GM18505 (cell line): ENCODE results near the gene RBM44.
"Not testable (repeated sequence)": the region's sequence is repeated elsewhere in the genome, so short reads cannot be mapped to it uniquely, and the experiment has no call there.

Source experiments
- ATAC-seq: cut with Tn5 transposase; IDR thresholded peaks from one replicate; pipeline ENCODE4 v1.9.1; 2021; ENCODE audit not compliant: unreplicated experiment
- POLR2A ChIP-seq: IDR thresholded peaks from 4 replicates; pipeline ENCODE4 v1.6.1; 2011; ENCODE audit warnings: borderline replicate concordance; ENCODE audit not compliant: insufficient read depth, insufficient read length; ENCODE audit errors: extremely low read depth

The RBM44 gene

DNA sequence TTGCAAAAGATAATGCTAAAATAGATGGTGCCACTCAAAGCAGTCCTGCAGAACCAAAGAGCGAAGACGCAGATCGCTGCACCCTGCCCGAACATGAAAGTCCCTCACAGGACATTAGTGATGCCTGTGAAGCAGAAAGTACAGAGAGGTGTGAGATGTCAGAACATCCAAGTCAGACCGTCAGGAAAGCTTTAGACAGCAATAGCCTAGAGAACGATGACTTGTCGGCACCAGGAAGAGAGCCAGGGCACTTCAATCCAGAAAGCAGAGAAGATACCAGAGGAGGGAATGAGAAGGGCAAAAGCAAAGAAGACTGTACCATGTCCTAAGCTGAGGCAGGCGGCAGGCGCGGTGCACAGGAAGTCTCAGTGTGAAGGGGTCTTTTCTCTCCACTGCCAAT lies 34.8 kb upstream of the RBM44 start:
- ATAC-seq, result no peak
- TF ChIP-seq POLR2A, result no peak

DNA sequence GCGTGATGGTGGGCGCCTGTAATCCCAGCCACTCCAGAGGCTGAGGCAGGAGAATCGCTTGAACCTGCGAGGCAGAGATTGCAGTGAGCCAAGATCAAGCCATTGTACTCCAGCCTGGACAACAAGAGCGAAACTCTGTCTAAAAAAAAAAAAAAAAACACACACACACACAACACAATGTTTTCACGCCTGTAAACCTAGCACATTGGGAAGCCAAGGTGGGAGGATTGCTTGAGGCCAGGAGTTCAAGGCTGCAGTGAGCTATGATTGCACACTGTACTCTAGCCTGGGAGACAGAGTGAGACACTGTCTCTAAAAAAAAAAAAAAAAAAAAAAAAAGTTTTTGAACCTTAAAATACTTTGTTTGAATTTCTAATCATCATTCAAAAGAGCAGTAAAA lies 33.5 kb upstream of the RBM44 start:
- ATAC-seq, result not testable (repeated sequence)

- ATAC-seq, result no peak
- no peak for TF ChIP-seq POLR2A
These were observed 32.7 kb upstream of the RBM44 start for GRCh38 chr2:237765875-237766274.

DNA sequence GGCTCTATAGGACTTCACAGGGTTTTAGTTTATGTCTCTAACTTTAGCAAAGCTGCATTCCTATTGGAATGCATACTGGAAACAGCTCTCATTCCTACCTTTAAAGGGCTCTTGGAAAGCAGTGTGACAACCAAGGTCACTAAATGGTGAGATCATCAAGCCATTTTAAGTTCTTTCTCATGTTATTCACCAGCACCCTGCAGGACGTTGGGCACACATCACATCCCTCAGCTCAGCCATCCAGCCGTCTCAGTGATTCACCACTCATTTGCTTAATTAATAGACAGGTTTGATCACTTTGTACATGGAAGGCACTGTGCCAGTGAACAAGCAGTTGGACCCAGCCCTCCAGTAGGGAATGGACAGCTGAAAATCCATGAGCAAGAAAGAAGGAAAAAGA lies 32.2 kb upstream of the RBM44 start:
- no peak for TF ChIP-seq POLR2A
- no peak for ATAC-seq

DNA sequence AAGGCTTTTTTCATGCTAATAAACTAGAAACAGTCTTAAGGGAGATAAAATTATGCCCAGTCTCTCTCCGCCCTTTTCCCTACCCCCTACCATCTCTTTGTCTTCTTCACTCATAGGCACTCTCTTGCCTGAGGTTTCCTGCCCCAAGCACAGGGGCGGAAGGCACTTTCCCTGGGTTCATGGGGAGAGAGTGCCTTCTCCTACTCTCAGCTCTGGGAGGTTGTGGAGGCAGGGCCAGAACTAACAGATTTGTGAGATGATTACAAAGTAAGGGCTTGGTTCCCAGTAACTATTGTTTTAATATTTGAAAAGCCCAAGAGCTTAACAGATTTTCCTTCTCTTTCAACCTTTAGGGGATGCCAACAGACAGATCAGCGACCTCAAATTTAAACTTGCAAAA lies 26.1 kb upstream of the RBM44 start:
- no peak for TF ChIP-seq POLR2A
- ATAC-seq, result no peak

GRCh38 chr2:237773826-237774225 lies 24.8 kb upstream of the RBM44 start:
- no peak for TF ChIP-seq POLR2A
- ATAC-seq, result no peak

GRCh38 chr2:237774811-237775553 lies 23.6 kb upstream of the RBM44 start:
- ATAC-seq, result no peak
- TF ChIP-seq POLR2A, result no peak

GRCh38 chr2:237779521-237779920 lies 19.1 kb upstream of the RBM44 start:
- ATAC-seq, result no peak
- no peak for TF ChIP-seq POLR2A

- no peak for TF ChIP-seq POLR2A
- no peak for ATAC-seq
These were observed 16.4 kb upstream of the RBM44 start for GRCh38 chr2:237782181-237782580.

DNA sequence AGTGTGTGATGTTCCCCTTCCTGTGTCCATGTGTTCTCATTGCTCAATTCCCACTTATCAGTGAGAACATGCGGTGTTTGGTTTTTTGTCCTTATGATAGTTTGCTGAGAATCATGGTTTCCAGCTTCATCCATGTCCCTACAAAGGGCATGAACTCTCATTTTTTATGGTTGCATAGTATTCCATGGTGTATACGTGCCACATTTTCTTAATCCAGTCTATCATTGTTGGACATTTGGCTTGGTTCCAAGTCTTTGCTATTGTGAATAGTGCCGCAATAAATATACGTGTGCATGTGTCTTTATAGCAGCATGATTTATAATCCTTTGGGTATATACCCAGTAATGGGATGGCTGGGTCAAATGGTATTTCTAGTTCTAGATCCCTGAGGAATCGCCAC lies 14.9 kb upstream of the RBM44 start:
- not testable (repeated sequence) for ATAC-seq

DNA sequence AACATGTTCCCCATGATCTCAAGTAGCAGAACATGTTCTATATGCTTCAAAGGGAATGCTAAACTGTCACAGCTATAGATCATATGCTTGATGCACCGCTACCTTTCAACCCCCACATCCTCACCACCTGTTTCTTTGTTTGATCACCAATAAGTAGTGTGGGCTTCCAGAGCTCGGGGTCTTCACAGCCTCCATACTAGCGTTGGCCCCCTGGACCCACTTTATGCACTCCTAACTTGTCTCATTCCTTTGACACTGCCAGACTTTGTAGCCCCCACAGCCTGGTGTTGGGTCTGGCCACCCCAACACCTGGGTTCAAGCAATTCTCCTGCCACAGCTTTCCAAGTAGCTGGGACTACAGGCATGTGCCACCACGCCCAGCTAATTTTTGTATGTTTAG lies 11.6 kb upstream of the RBM44 start:
- no peak for TF ChIP-seq POLR2A

DNA sequence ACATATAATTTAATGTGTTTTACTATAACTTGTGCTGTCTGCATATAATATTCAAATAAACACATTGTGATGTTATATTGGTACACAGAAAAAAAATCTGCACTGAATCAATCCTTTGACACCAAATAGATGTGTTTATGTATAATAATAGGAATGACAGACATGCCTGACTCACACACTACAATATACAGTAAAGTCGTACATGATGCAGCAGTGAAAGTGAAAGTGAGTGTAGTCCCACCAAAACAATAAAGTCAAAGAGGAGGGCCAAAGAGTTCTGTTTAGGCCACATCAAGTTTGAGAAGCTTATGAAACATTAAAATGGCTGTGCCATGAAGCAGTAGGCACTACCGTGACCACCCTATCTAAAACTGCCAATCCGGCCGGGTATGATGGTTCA lies 8.2 kb upstream of the RBM44 start:
- TF ChIP-seq POLR2A, result no peak
- ATAC-seq, result no peak

More for the DNA sequence above, 11.6 kb upstream of the RBM44 start:
- ATAC-seq, result no peak

DNA sequence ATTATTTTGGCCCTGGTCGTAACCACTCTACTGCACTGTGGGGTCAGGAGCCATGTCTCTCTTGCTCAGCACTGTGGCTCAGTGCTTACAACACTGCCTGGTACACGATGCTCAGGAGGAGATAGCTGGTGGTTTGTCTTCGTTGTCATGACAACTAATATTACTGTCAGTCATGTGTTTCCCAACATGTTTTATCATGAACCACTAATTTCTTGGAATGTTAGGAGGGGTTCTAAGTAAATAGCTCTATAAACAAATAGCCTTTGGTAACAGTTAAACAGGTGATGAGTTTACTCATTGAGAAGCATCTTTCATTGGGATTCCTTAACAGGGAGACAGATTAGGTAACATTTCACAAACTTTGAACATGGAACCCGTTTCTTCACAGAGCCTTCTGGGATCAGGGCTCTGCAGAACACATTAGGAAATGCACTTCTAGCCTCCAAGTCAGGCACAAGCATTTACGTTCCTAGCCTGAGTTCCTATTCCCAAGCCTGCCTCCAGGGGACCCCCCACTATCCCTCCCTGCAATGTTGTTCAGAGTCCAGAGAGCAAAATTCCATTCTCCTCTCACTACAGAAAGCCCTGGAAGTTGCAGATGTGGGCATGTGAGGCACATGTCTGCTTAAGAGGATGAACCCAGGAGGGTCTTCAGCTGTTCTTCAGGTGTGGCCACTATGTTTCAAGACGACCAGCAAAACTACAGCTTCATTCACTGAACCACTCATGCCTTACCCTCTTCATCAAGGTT lies 6.4 kb upstream of the RBM44 start:
- ATAC-seq, result no peak
- no peak for TF ChIP-seq POLR2A

- no peak for ATAC-seq
- no peak for TF ChIP-seq POLR2A
These were observed 1.3 kb upstream of the RBM44 start for GRCh38 chr2:237797253-237797652.
